Heart left ventricle (tissue), 16 donors: ENCODE data around the gene AMPD2. TPM values are rescaled to one million over a fixed set of nuclear protein-coding genes. Genes with fewer than 3 reads are reported as not detected.

Experiments used
- ATAC-seq, 4 donors: fragments of 200-7000 bp; cut with Tn5 transposase; one replicate each; pipeline ENCODE4 v1.9.1; 2020 to 2022; ENCODE audit warnings: moderate library complexity in 4 of 4, mild to moderate bottlenecking in 3 of 4, moderate number of reproducible peaks in 1 of 4
- DNase-seq, 5 donors: peaks; one replicate each; pipeline ENCODE4 v3.0.0-alpha.2; 2020
- H3K27ac ChIP-seq, 12 donors: fragments of 200-600 bp; sonication (generic) in 4 of 12; one replicate each; pipeline versions ENCODE4 v1.5.0 to v1.8.0; 2016 to 2022; ENCODE audit warnings: mild to moderate bottlenecking in 2 of 12
- H3K27me3 ChIP-seq, 9 donors: fragments of 200-600 bp; sonication (generic) in 2 of 9; one replicate each; pipeline versions ENCODE4 v1.5.1 to v1.8.0; 2016 to 2022; ENCODE audit warnings: mild to moderate bottlenecking in 3 of 9
- H3K36me3 ChIP-seq, 9 donors: fragments of 200-600 bp; sonication (generic) in 2 of 9; one replicate each; pipeline versions ENCODE4 v1.5.0 to v1.8.0; 2018 to 2022; ENCODE audit warnings: mild to moderate bottlenecking in 2 of 9
- H3K4me1 ChIP-seq, 12 donors: fragments of 200-600 bp; sonication (generic) in 4 of 12; one replicate each; pipeline versions ENCODE4 v1.5.0 to v1.8.0; 2016 to 2022; ENCODE audit warnings: mild to moderate bottlenecking in 3 of 12
- H3K4me3 ChIP-seq, 12 donors: fragments of 200-600 bp; sonication (generic) in 4 of 12; one replicate each; pipeline versions ENCODE4 v1.5.0 to v1.8.0; 2017 to 2022; ENCODE audit warnings: mild to moderate bottlenecking in 9 of 12, moderate library complexity in 4 of 12
- H3K9me3 ChIP-seq, 12 donors: fragments of 200-600 bp; sonication (generic) in 4 of 12; one replicate each; pipeline versions ENCODE4 v1.5.0 to v1.8.0; 2016 to 2022; ENCODE audit warnings: mild to moderate bottlenecking in 1 of 12
- CTCF ChIP-seq, 12 donors: fragments of 200-600 bp; sonication (generic) in 4 of 12; IDR thresholded peaks; one replicate each; pipeline versions ENCODE4 v1.5.0 to v1.8.0; 2018 to 2022; ENCODE audit warnings: antibody characterized with exemption in 12 of 12, mild to moderate bottlenecking in 5 of 12
- POLR2A ChIP-seq, 2 donors: fragments of 450-650 bp; IDR thresholded peaks; one replicate each; pipeline ENCODE4 v1.6.1; 2017; ENCODE audit warnings: antibody characterized with exemption in 2 of 2, mild to moderate bottlenecking in 2 of 2, moderate library complexity in 2 of 2
- WGBS, 4 donors: extraction: QIAGEN DNeasy Blood & Tissue Kit in 2 of 4; methylation state at CpG; one replicate each; pipeline versions ENCODE4 v1.1.5 to v1.1.7; 2013 to 2018; 5-methylcytosine and 5-hydroxymethylcytosine counted together
- intact Hi-C, 10 donors: fragments of 100-400 bp; cut with DNase I; formaldehyde crosslinking; loops; one replicate each; pipeline versions ENCODE4 v1.11.1 to v1.14.2; 2022
- polyA plus RNA-seq, 2 donors: library from polyadenylated mRNA; stranded (reverse); fragments of 200-250 nt; gene quantifications; one replicate each; pipeline ENCODE4 v1.2.3, GENCODE V29; 2013
- total RNA-seq, 9 donors: library from RNA; depleted of rRNA in 2 of 9; stranded (reverse); fragments of >200 nt in 2 of 9; fragmentation: NEBNext Ultra II Directional in 3 of 9; extraction: Animal tissue kit (Norgen Biotek cat#: 25700) in 3 of 9; gene quantifications; one replicate each; pipeline versions ENCODE4 v1.1.0 to v1.2.4, GENCODE V29; 2016 to 2023
- donor health status: ischemic (EF 13 %, LVEDD 7.1; RV severe dilation, severe dysfunction).
- donor health status: healthy with polysubstance abuse.
- donor health status: DM: no; HTN: yes; CAD: no.
- donor health status: DM: no; HTN: no; CAD: no.
- donor health status: ischemic (EF 25% LVEDD 6.9; RV normal size, moderate dysfunction).
- donor health status: ischemic (EF 25% LVEDD 5.7; RV mildly dilated, moderate dysfunction).
- donor health status: healthy.
- donor health status: DM: yes; HTN: yes; CAD: no.
- donor health status: ischemic (EF 35%, LVEDD 5.7; RV mildly dilated, moderate dysfunction).
- donor health status: nonischemic (EF 11% LVEDD 7.7; RV severe dilation, severe dysfunction).
- donor health status: DM: yes; HTN: yes; CAD: no.
- donor health status: PGD.
- donor health status: ischemic (EF 29% LVEDD 5.4; RV normal size, mild dysfunction).
- donor health status: nonischemic (EF 23%, LVEDD 6.1; RV moderate dilation, normal function).

AMPD2 gene
- total and polyA plus RNA-seq, 11 donors, result 7.4 to 29.9 (median 10.0) TPM

DNA sequence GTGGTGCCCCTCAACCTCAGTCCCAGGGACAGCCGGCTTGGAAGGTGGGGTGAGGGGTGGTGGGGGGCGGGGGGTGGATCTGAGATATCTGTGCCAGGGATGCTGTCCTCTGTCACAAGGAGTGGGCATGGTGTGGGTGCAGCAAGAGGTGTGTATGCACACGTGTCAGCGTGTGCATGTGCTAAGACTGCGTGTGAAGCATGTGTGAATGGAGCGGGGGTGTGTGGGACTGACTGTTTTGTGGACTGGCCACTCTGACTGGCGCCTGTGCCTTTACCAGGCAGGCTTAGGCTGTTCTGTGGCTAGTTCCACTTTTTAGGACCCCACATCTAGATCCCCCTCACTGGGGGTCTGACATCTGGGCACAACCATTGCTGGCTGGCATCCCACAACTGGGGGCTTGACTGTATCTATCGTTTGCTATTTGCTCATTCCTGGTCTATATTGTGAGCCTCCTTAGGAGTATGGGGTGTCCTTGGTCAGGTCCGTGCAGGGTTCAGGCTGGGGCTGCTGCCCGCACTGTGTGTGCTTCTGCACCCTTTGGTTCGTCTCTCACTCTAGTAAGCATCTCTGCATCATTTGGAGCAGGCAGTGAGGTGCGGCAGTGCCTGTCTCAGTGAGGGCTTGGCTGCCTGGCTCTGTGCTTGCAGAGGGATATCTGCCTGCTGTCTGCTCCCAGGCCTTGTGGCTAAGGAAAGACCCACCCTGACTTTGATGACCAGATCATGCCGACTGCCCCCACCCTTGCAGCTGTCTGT lies 1.9 kb downstream of the AMPD2 start:
- 57 to 70% (median 59%) methylated on average over 13 of the region's 13 CpGs for WGBS, 4 donors
- TF ChIP-seq POLR2A (IDR thresholded peaks at IDR 0.05) (no peak), CTCF (IDR thresholded peaks at IDR 0.05) (no peak)
- Histone ChIP-seq H3K27me3 (no peaks in the 10 kb centered on the region), H3K9me3 (no peaks in the 10 kb centered on the region), H3K36me3 (peaks cover 0 to 9% (median 2%) of the 10 kb centered on the region in 9 donors), H3K4me1 (peaks cover 0 to 77% (median 34%) of the 10 kb centered on the region in 12 donors), H3K27ac (peak overlapping the region in 8 of 12 donors; percentile 71 to 96 (median 84)), H3K4me3 (peak overlapping the region in 11 of 12 donors; percentile 50 to 86 (median 72))
- DNase-seq (no peak), ATAC-seq (no peak)
- intact Hi-C loops, result loop anchor here in 2 of 10 donors (2.0 to 5.0 kb wide), 2 partner anchors 74 to 75 kb away; partner anchors contain the start of gene GNAI3 (in 1 of the 2)

DNA sequence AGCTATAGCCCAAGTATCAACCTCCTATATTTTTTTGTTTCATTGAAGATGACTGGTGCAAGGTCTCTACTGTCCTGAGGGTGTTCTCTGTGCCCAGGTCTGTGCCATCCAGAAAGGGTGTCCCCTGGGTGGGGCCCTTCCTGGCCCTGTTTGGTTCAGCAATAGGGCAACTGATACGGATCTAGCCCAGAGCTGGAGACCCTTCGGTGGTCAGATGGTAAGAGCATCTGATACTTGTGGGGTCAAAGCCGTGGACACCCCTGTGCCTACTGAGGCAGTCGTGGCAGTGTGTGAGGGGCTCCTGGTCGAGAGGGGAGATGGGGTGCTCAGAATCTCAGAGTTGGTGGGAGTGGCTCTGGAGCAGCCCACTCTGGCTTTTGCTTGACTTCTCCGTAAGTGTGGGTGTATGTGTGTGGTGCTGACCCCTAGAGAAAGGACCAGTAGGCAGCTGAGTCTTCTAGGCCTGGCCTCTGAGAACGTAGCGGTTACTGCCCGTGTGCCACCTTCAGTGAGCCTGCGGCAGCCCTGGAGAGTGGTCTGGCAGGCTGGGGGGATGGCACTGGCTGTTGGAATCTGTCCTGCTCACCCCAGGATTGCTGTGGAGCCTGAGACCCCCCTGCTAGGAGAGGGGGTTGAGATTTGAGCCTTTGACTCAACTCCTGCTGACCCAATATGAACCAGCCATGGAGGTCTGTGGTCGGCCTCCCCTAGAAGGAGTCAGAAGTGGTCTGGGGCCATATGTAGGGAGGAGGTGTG lies 2.7 kb downstream of the AMPD2 start:
- DNase-seq (no peak), ATAC-seq (no peak)
- 88 to 92% (median 89%) methylated on average over 11 of the region's 11 CpGs for WGBS, 4 donors
- peak overlapping the region in 1 of 12 donors; percentile 13 for H3K27ac ChIP-seq
- intact Hi-C loops, result loop anchor here in 1 of 10 donors (5.0 kb wide), 1 partner anchor 75 kb away; the partner anchor contains the start of gene GNAI3
- H3K4me3 ChIP-seq, result peak overlapping the region in 2 of 12 donors; percentile 74 to 86
- peaks cover 0 to 16% (median 10%) of the 10 kb centered on the region in 9 donors for H3K36me3 ChIP-seq
- no peaks in the 10 kb centered on the region for H3K9me3 ChIP-seq
- TF ChIP-seq CTCF (IDR thresholded peaks at IDR 0.05) (no peak), POLR2A (IDR thresholded peaks at IDR 0.05) (no peak)
- no peaks in the 10 kb centered on the region for H3K27me3 ChIP-seq
- peaks cover 0 to 69% (median 34%) of the 10 kb centered on the region in 12 donors for H3K4me1 ChIP-seq

- TF ChIP-seq CTCF (IDR thresholded peaks at IDR 0.05) (no peak), POLR2A (IDR thresholded peaks at IDR 0.05) (no peak)
- intact Hi-C loops, result loop anchor here in 1 of 10 donors (5.0 kb wide), 1 partner anchor 76 kb away; the partner anchor contains the start of gene GNAI3
- ATAC-seq, result no peak
- Histone ChIP-seq H3K36me3 (peaks cover 0 to 22% (median 13%) of the 10 kb centered on the region in 9 donors), H3K4me3 (no peak overlapping the region), H3K4me1 (peaks cover 0 to 64% (median 34%) of the 10 kb centered on the region in 12 donors), H3K27me3 (no peaks in the 10 kb centered on the region), H3K9me3 (no peaks in the 10 kb centered on the region), H3K27ac (peak overlapping the region in 1 of 12 donors; percentile 13)
- DNase-seq, result no peak
- 89 to 97% (median 92%) methylated on average over 3 of the region's 3 CpGs for WGBS, 4 donors
These were observed 3.3 kb downstream of the AMPD2 start for GRCh38 chr1:109622895-109623294.
